ENCODE results near the gene CSRP3.

DNA sequence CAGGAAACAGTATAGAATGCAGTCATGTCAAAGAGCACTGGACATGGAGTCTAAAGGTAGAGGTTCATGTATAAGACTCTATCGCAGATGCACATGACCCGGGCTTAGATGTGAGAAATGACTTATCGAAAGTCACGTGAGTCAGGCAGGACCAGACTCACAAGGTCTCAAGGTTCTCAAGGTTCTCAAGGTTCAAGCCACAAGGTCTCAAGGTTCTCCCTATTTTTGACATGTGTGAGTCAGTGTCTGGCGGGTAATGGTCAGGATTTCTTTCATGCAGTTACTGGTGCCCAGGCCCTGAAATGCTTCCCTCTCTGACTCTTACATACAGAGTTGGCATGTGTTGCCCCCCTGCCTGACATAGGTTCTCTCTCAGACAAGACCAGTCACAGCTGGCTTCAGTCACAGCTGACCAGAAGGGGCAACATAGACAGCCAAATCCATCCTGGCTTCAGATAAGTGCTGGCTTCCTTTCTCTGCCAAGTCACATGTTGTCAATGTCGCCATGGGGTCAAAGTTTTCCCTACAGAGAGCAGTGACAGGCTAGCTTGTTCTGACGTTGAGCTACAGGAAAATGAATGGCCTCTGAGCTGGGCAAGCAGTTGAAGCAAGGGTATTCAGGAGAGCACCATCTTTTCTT lies 10.1 kb downstream of the CSRP3 start:
- TF ChIP-seq, protein P1, sequence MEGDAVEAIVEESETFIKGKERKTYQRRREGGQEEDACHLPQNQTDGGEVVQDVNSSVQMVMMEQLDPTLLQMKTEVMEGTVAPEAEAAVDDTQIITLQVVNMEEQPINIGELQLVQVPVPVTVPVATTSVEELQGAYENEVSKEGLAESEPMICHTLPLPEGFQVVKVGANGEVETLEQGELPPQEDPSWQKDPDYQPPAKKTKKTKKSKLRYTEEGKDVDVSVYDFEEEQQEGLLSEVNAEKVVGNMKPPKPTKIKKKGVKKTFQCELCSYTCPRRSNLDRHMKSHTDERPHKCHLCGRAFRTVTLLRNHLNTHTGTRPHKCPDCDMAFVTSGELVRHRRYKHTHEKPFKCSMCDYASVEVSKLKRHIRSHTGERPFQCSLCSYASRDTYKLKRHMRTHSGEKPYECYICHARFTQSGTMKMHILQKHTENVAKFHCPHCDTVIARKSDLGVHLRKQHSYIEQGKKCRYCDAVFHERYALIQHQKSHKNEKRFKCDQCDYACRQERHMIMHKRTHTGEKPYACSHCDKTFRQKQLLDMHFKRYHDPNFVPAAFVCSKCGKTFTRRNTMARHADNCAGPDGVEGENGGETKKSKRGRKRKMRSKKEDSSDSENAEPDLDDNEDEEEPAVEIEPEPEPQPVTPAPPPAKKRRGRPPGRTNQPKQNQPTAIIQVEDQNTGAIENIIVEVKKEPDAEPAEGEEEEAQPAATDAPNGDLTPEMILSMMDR (IDR thresholded peaks at IDR 0.05): no peak
- no peak for TF ChIP-seq POLR2A (IDR thresholded peaks at IDR 0.05)
